IMR-90 (cell line): ENCODE data around the gene FBXO17. TPM values are rescaled to one million over a fixed set of nuclear protein-coding genes. Genes with fewer than 3 reads are reported as not detected.

Experiments used
- ATAC-seq: fragments of 200-7000 bp; cut with Tn5 transposase; 2 replicates; pipeline ENCODE4 v1.9.1; 2020; ENCODE audit warnings: low read depth, mild to moderate bottlenecking, moderate library complexity
- BruUV-seq: library from RNA; stranded (reverse); fragments of 400-500 nt; replicated peaks from 2 replicates; lab custom pipeline; 2021; lab: Mats Ljungman, UMichigan
- CTCF ChIA-PET: fragments of 300-600 bp; formaldehyde crosslinking; extraction: SDS; loops from one replicate; lab custom pipeline; 2021; ENCODE audit warnings: antibody characterized with exemption; lab: Yijun Ruan, JAX
- POLR2A ChIA-PET: fragments of 300-600 bp; sonication (Branson Sonifier 250); formaldehyde crosslinking; loops from one replicate; lab custom pipeline; 2022; ENCODE audit warnings: antibody characterized with exemption; ENCODE audit not compliant: unreplicated experiment; lab: Charles Lee
- DNase-seq: peaks from one replicate; pipeline ENCODE4 v3.0.0; 2013
- H2AFZ ChIP-seq: replicated peaks from 2 replicates; pipeline ENCODE3; 2013; ENCODE audit warnings: low read length, mild to moderate bottlenecking; ENCODE audit not compliant: poor library complexity
- H2AK5ac ChIP-seq: 2 replicates; pipeline ENCODE4 v1.6.1; 2013; ENCODE audit warnings: low read depth, low read length, inconsistent platforms
- H2AK9ac ChIP-seq: replicated peaks from 2 replicates; pipeline ENCODE3; 2013; ENCODE audit warnings: mild to moderate bottlenecking, low read depth, low read length, moderate library complexity; ENCODE audit not compliant: poor library complexity
- H2BK120ac ChIP-seq: 2 replicates; pipeline ENCODE4 v1.6.1; 2013; ENCODE audit warnings: low read depth, low read length, inconsistent platforms
- H2BK15ac ChIP-seq: 3 replicates; pipeline ENCODE4 v1.6.1; 2013; ENCODE audit warnings: low read depth, low read length, inconsistent platforms
- H2BK20ac ChIP-seq: 2 replicates; pipeline ENCODE4 v1.6.1; 2013; ENCODE audit warnings: low read depth, mild to moderate bottlenecking, inconsistent platforms, low read length, moderate library complexity
- H2BK5ac ChIP-seq: 2 replicates; pipeline ENCODE4 v1.6.1; 2013; ENCODE audit warnings: mild to moderate bottlenecking, low read depth, low read length, inconsistent platforms; ENCODE audit not compliant: poor library complexity, severe bottlenecking
- H3K14ac ChIP-seq: replicated peaks from 2 replicates; pipeline ENCODE4 v1.6.1; 2013; ENCODE audit warnings: low read depth, low read length, inconsistent platforms
- H3K18ac ChIP-seq: 2 replicates; pipeline ENCODE4 v1.6.1; 2013; ENCODE audit warnings: low read depth, low read length, control low read depth
- H3K23ac ChIP-seq: 2 replicates; pipeline ENCODE4 v1.6.1; 2013; ENCODE audit warnings: low read depth, low read length, inconsistent platforms
- H3K27ac ChIP-seq: 2 replicates; pipeline ENCODE4 v1.5.1; 2013; ENCODE audit warnings: mild to moderate bottlenecking, control low read depth, low read length; ENCODE audit not compliant: insufficient read depth
- H3K27me3 ChIP-seq: 2 replicates; pipeline ENCODE4 v1.6.1; 2013; ENCODE audit warnings: low read length; ENCODE audit not compliant: control insufficient read depth, insufficient read depth
- H3K36me3 ChIP-seq: 2 replicates; pipeline ENCODE4 v1.6.1; 2013; ENCODE audit warnings: low read length, mixed read lengths; ENCODE audit not compliant: control insufficient read depth, insufficient read depth
- H3K4ac ChIP-seq: 2 replicates; pipeline ENCODE4 v1.6.1; 2013; ENCODE audit warnings: low read depth, low read length, inconsistent platforms
- H3K4me1 ChIP-seq: 2 replicates; pipeline ENCODE4 v1.6.1; 2013; ENCODE audit warnings: low read length, mixed read lengths; ENCODE audit not compliant: control insufficient read depth, insufficient read depth
- H3K4me2 ChIP-seq: 2 replicates; pipeline ENCODE4 v1.6.1; 2013; ENCODE audit warnings: low read depth, mild to moderate bottlenecking, control low read depth, low read length, moderate library complexity
- H3K4me3 ChIP-seq: 2 replicates; pipeline ENCODE4 v1.5.1; 2013; ENCODE audit warnings: low read depth, mild to moderate bottlenecking, control low read depth, low read length, moderate library complexity; ENCODE audit not compliant: insufficient read depth
- H3K56ac ChIP-seq: 2 replicates; pipeline ENCODE4 v1.6.1; 2013; ENCODE audit warnings: low read length, inconsistent platforms; ENCODE audit not compliant: insufficient read depth; ENCODE audit errors: extremely low read depth
- H3K79me1 ChIP-seq, 2 experiments: 2 replicates each; pipeline ENCODE4 v1.6.1; 2013; ENCODE audit warnings: low read length in 2 of 2, inconsistent platforms in 1 of 2, low read depth in 1 of 2
- H3K9ac ChIP-seq: 2 replicates; pipeline ENCODE4 v1.6.1; 2013; ENCODE audit warnings: low read depth, low read length, control low read depth
- H3K9me1 ChIP-seq: 2 replicates; pipeline ENCODE4 v1.6.1; 2013; ENCODE audit warnings: low read length, inconsistent platforms; ENCODE audit not compliant: insufficient read depth
- H3K9me3 ChIP-seq: 2 replicates; pipeline ENCODE4 v1.6.1; 2013; ENCODE audit warnings: low read length; ENCODE audit not compliant: control insufficient read depth, insufficient read depth
- H4K20me1 ChIP-seq: 2 replicates; pipeline ENCODE4 v1.6.1; 2013; ENCODE audit warnings: low read length, inconsistent platforms; ENCODE audit not compliant: insufficient read depth
- H4K5ac ChIP-seq: 2 replicates; pipeline ENCODE4 v1.6.1; 2013; ENCODE audit warnings: mild to moderate bottlenecking, low read depth, low read length, control low read depth
- H4K8ac ChIP-seq, 2 experiments: 2 replicates each; pipeline ENCODE4 v1.6.1; 2013; ENCODE audit warnings: low read depth in 2 of 2, low read length in 2 of 2, control low read depth in 1 of 2, inconsistent platforms in 1 of 2
- H4K91ac ChIP-seq: 2 replicates; pipeline ENCODE4 v1.6.1; 2013; ENCODE audit warnings: low read depth, low read length, inconsistent platforms; ENCODE audit not compliant: insufficient read depth
- BHLHE40 ChIP-seq: fragments of 150-350 bp; IDR thresholded peaks from 2 replicates; pipeline ENCODE4 v1.6.1; 2016; ENCODE audit warnings: mild to moderate bottlenecking, low read depth, low read length
- CEBPB ChIP-seq: IDR thresholded peaks from 2 replicates; pipeline ENCODE4 v1.6.1; 2012; ENCODE audit warnings: low read depth, low read length, improper control_type of control experiment
- CHD1 ChIP-seq: IDR thresholded peaks from 2 replicates; pipeline ENCODE4 v1.6.1; 2012; ENCODE audit warnings: low read depth, low read length, improper control_type of control experiment
- CTCF ChIP-seq: conservative IDR thresholded peaks from 2 replicates; pipeline ENCODE4 v1.5.1; 2012; ENCODE audit warnings: mild to moderate bottlenecking, low read depth, low read length, improper control_type of control experiment
- FOS ChIP-seq: fragments of 150-350 bp; IDR thresholded peaks from 2 replicates; pipeline ENCODE4 v1.6.1; 2016; ENCODE audit warnings: low read depth, low read length
- MAZ ChIP-seq: IDR thresholded peaks from 2 replicates; pipeline ENCODE4 v1.6.1; 2012; ENCODE audit warnings: low read depth, mild to moderate bottlenecking, low read length, improper control_type of control experiment, moderate library complexity, borderline replicate concordance
- MXI1 ChIP-seq: IDR thresholded peaks from 2 replicates; pipeline ENCODE4 v1.6.1; 2012; ENCODE audit warnings: low read depth, mild to moderate bottlenecking, low read length, moderate library complexity, borderline replicate concordance
- RCOR1 ChIP-seq: IDR thresholded peaks from 2 replicates; pipeline ENCODE4 v1.6.1; 2012; ENCODE audit warnings: mild to moderate bottlenecking, low read length, improper control_type of control experiment; ENCODE audit not compliant: insufficient replicate concordance
- USF2 ChIP-seq: fragments of 150-350 bp; IDR thresholded peaks from 2 replicates; pipeline ENCODE4 v1.6.1; 2017; ENCODE audit warnings: mild to moderate bottlenecking, antibody characterized with exemption, low read length, low read depth
- WGBS, 2 experiments: methylation state at CpG; one replicate each; pipeline versions ENCODE4 v1.1.5 to v1.1.7; 2013; ENCODE audit warnings: missing lambda C conversion rate in 2 of 2; ENCODE audit not compliant: insufficient read length in 1 of 2; ENCODE audit errors: extremely low coverage in 2 of 2; 5-methylcytosine and 5-hydroxymethylcytosine counted together
- dilution Hi-C: fragments of 300-500 bp; cut with HindIII; formaldehyde crosslinking; loops from one replicate; pipeline ENCODE4 v1.14.3; 2018; ENCODE audit warnings: low sequenced_read_pairs; ENCODE audit not compliant: unreplicated experiment
- in situ Hi-C: fragments of 300-500 bp; cut with MboI; formaldehyde crosslinking; loops from 3 replicates; pipeline ENCODE4 v1.14.3; 2019; ENCODE audit warnings: low sequenced_read_pairs, inconsistent platforms, mixed read lengths
- intact Hi-C: fragments of 100-400 bp; cut with micrococcal nuclease; formaldehyde crosslinking; loops from 2 replicates; pipeline ENCODE4 v1.10.0; 2022
- polyA plus RNA-seq, 3 experiments: library from polyadenylated mRNA; depleted of rRNA; stranded (reverse); fragments of >200 nt; gene quantifications; 2 replicates each; pipeline ENCODE4 v1.2.3, GENCODE V29; 2012; ENCODE audit warnings: low replicate concordance in 1 of 3
- total RNA-seq: library from RNA; depleted of rRNA; stranded (reverse); fragments of >200 nt; gene quantifications from 2 replicates; pipeline ENCODE4 v1.2.3, GENCODE V29; 2012

Gene FBXO17
- total and polyA plus RNA-seq, 2 of the 4 experiments (the other 2 are of a cell fraction) = 10.8 to 20.7 TPM

- TF ChIP-seq USF2 = no peak
- TF ChIP-seq CHD1 = no peak
- TF ChIP-seq BHLHE40 = no peak
Observed at GRCh38 chr19:38971672-38972071, 3.9 kb downstream of the FBXO17 start (continued).

- Histone ChIP-seq H3K9ac (no peak overlapping the region), H3K23ac (no peak overlapping the region), H4K91ac (no peak overlapping the region), H3K4ac (no peak overlapping the region), H2BK15ac (no peak overlapping the region), H3K9me3 (no peaks in the 10 kb centered on the region), H3K4me2 (no peak overlapping the region), H2BK5ac (no peak overlapping the region), H2BK20ac (no peak overlapping the region), H2AK9ac (no peak overlapping the region), H2AK5ac (no peak overlapping the region), H3K4me1 (no peaks in the 10 kb centered on the region), H3K79me1 (peaks cover 12 to 31% of the 10 kb centered on the region in 2 experiments; a peak in 3 of 4 replicates), H3K56ac (no peak overlapping the region), H3K14ac (no peak overlapping the region), H3K27me3 (no peaks in the 10 kb centered on the region), H2AFZ (no peak overlapping the region), H3K4me3 (no peak overlapping the region), H4K5ac (no peak overlapping the region), H4K8ac (no peak overlapping the region), H3K9me1 (peaks cover 4% of the 10 kb centered on the region; the same call in 1 of the 2 replicates), H3K36me3 (peaks cover 4% of the 10 kb centered on the region; the same call in 1 of the 2 replicates), H3K27ac (no peak overlapping the region), H4K20me1 (peaks cover 4% of the 10 kb centered on the region; the same call in 1 of the 2 replicates), H2BK120ac (no peak overlapping the region), H3K18ac (no peak overlapping the region)
- no peak for DNase-seq
- ATAC-seq = no peak
- ChIA-PET POLR2A (interaction anchor here (0.5 kb wide), 1 partner anchor 18 kb away, joined by 15 read pairs; no protein-coding TSS in a partner anchor), CTCF (interaction anchor here (0.6 to 1.1 kb wide), 2 partner anchors 9 to 43 kb away, joined by 3 to 7 read pairs; no protein-coding TSS in a partner anchor)
- in situ Hi-C loops (no loop called here), dilution Hi-C loops (no loop called here), intact Hi-C loops (no loop called here)
- TF ChIP-seq MXI1 (no peak), CTCF (no peak), FOS (no peak), CHD1 (no peak), MAZ (no peak), BHLHE40 (no peak), CEBPB (no peak), USF2 (no peak), RCOR1 (no peak)
- 94% methylated on average over 3 of the region's 12 CpGs; no CpG with 5 or more reads in 1 of the 2 experiments for WGBS, 2 experiments
- BruUV-seq = no TSS peak
Observed at GRCh38 chr19:38970664-38971532, 4.6 kb downstream of the FBXO17 start.
